ENCODE data around the gene KRTAP6-2. TPM values are rescaled to one million over a fixed set of nuclear protein-coding genes. Genes with fewer than 3 reads are reported as not detected.

KRTAP6-2 gene
- not detected for polyA plus RNA-seq (ENCODE audit: insufficient read depth in 1 of 5, insufficient read length in 5 of 5, low replicate concordance in 1 of 5)
- long read RNA-seq, donor 1, result 0 reads
- long read RNA-seq, donor 2, result 0 reads
- long read RNA-seq, donor 3, result 0 reads
- long read RNA-seq, donor 4, result 0 reads
- long read RNA-seq, donor 5, result 0 reads
- long read RNA-seq, donor 6, result 0 reads
- long read RNA-seq, donor 7, result 0 reads
- long read RNA-seq, donor 8, result 0 reads

- DNase-seq, result no peak
Measured at GRCh38 chr21:30598802-30599201, at the start of gene KRTAP6-2. Gene KRTAP6-2, minus strand, starts transcription at chr21:30598902. Its CDS starts 28 bp downstream, at chr21:30598874.

GRCh38 chr21:30646904-30647414 is 48.3 kb upstream of the KRTAP6-2 start:
- DNase-seq, result no peak

GRCh38 chr21:30642564-30642963 is 43.9 kb upstream of the KRTAP6-2 start, which contains the start of gene KRTAP20-3:
Gene KRTAP20-3, plus strand, starts transcription at chr21:30642864.
- DNase-seq, result no peak

- no peak for DNase-seq
Measured at GRCh38 chr21:30638686-30639085, 40.0 kb upstream of the KRTAP6-2 start.

- DNase-seq, result no peak
Measured at GRCh38 chr21:30634906-30635305, 36.2 kb upstream of the KRTAP6-2 start, which contains the start of gene KRTAP20-2. Gene KRTAP20-2, plus strand, starts transcription at chr21:30635206. Its CDS starts 58 bp downstream, at chr21:30635264.

- no peak for DNase-seq
Measured at GRCh38 chr21:30629200-30629599, 30.5 kb upstream of the KRTAP6-2 start.

- no peak for DNase-seq
Measured at GRCh38 chr21:30628109-30628508, 29.4 kb upstream of the KRTAP6-2 start.

- DNase-seq, result no peak
Measured at GRCh38 chr21:30625449-30626165, 26.9 kb upstream of the KRTAP6-2 start.

- no peak for DNase-seq
Measured at GRCh38 chr21:30623362-30623761, 24.7 kb upstream of the KRTAP6-2 start.

- no peak for DNase-seq
Measured at GRCh38 chr21:30620522-30620921, 21.8 kb upstream of the KRTAP6-2 start, which contains the start of gene KRTAP20-4. Gene KRTAP20-4, plus strand, starts transcription at chr21:30620627.

- DNase-seq, result no peak
Measured at GRCh38 chr21:30620080-30620479, 21.4 kb upstream of the KRTAP6-2 start.

- no peak for DNase-seq
Measured at GRCh38 chr21:30616125-30616524, 17.4 kb upstream of the KRTAP6-2 start, which contains the start of gene KRTAP20-1. Gene KRTAP20-1, plus strand, starts transcription at chr21:30616425. Its CDS starts 30 bp downstream, at chr21:30616455.

- DNase-seq, result no peak
Measured at GRCh38 chr21:30615199-30615598, 16.5 kb upstream of the KRTAP6-2 start.

GRCh38 chr21:30613836-30614235 is 15.1 kb upstream of the KRTAP6-2 start, which contains the start of gene KRTAP6-1:
Gene KRTAP6-1, minus strand, starts transcription at chr21:30613930. Its CDS starts 26 bp downstream, at chr21:30613904.
- DNase-seq, result no peak

- DNase-seq, result no peak
Measured at GRCh38 chr21:30612132-30612531, 13.4 kb upstream of the KRTAP6-2 start.

- DNase-seq, result no peak
Measured at GRCh38 chr21:30605968-30606367, 7.3 kb upstream of the KRTAP6-2 start.

GRCh38 chr21:30600787-30601186 is 2.1 kb upstream of the KRTAP6-2 start, which contains the start of gene KRTAP22-1:
Gene KRTAP22-1, plus strand, starts transcription at chr21:30601087.
- no peak for DNase-seq

- no peak for DNase-seq
Measured at GRCh38 chr21:30592140-30592539, 6.6 kb downstream of the KRTAP6-2 start, which contains the start of gene KRTAP6-3. Gene KRTAP6-3, plus strand, starts transcription at chr21:30592440. Its CDS starts 6 bp downstream, at chr21:30592446.

GRCh38 chr21:30590297-30590696 is 8.4 kb downstream of the KRTAP6-2 start, which contains the start of gene KRTAP22-2:
Gene KRTAP22-2, minus strand, starts transcription at chr21:30590397.
- DNase-seq, result no peak

GRCh38 chr21:30582870-30583269 is 15.8 kb downstream of the KRTAP6-2 start:
- DNase-seq, result no peak

- no peak for DNase-seq
Measured at GRCh38 chr21:30580132-30580531, 18.6 kb downstream of the KRTAP6-2 start.

- no peak for DNase-seq
Measured at GRCh38 chr21:30579346-30579745, 19.4 kb downstream of the KRTAP6-2 start.
